ENCODE measurements around the gene MRPL17.
"Not testable (repeated sequence)": the region's sequence is repeated elsewhere in the genome, so short reads cannot be mapped to it uniquely, and the experiment has no call there.

Gene MRPL17

GRCh38 chr11:6694229-6694535, 11.0 kb upstream of the MRPL17 start:
- TF ChIP-seq CTCF (conservative IDR thresholded peaks at IDR 0.05; ENCODE audit: low read length): no peak
- DNase-seq (ENCODE audit: low read depth): no peak
- no peak overlapping the region for H3K4me3 ChIP-seq (ENCODE audit: low read length)

GRCh38 chr11:6693342-6694228, 10.4 kb upstream of the MRPL17 start:
- peak; percentile 66 for DNase-seq (ENCODE audit: low read depth)
- no peak overlapping the region for H3K4me3 ChIP-seq (ENCODE audit: low read length)
- TF ChIP-seq CTCF (conservative IDR thresholded peaks at IDR 0.05; ENCODE audit: low read length): no peak

GRCh38 chr11:6692128-6692527, 9.0 kb upstream of the MRPL17 start:
- no peak for DNase-seq (ENCODE audit: low read depth)
- no peak overlapping the region for H3K4me3 ChIP-seq (ENCODE audit: low read length)
- TF ChIP-seq CTCF (conservative IDR thresholded peaks at IDR 0.05; ENCODE audit: low read length): no peak

GRCh38 chr11:6690431-6691132, 7.4 kb upstream of the MRPL17 start:
- not testable (repeated sequence) for H3K4me3 ChIP-seq (ENCODE audit: low read length); DNase-seq (ENCODE audit: low read depth)

GRCh38 chr11:6687876-6688275, 4.7 kb upstream of the MRPL17 start:
- TF ChIP-seq CTCF (conservative IDR thresholded peaks at IDR 0.05; ENCODE audit: low read length): no peak
- DNase-seq (ENCODE audit: low read depth): no peak
- no peak overlapping the region for H3K4me3 ChIP-seq (ENCODE audit: low read length)

GRCh38 chr11:6686006-6686405, 2.9 kb upstream of the MRPL17 start:
- H3K4me3 ChIP-seq (ENCODE audit: low read length): no peak overlapping the region
- no peak for TF ChIP-seq CTCF (conservative IDR thresholded peaks at IDR 0.05; ENCODE audit: low read length)
- no peak for DNase-seq (ENCODE audit: low read depth)

- DNase-seq (ENCODE audit: low read depth); H3K4me3 ChIP-seq (ENCODE audit: low read length): not testable (repeated sequence)
Observed at GRCh38 chr11:6684068-6684467, 928 bp upstream of the MRPL17 start.

GRCh38 chr11:6682591-6682935, 577 bp downstream of the MRPL17 start:
- DNase-seq (ENCODE audit: low read depth): no peak
- peak overlapping the region; percentile 99 for H3K4me3 ChIP-seq (ENCODE audit: low read length)
- no peak for TF ChIP-seq CTCF (conservative IDR thresholded peaks at IDR 0.05; ENCODE audit: low read length)

Measured in AG10803 (cell line).